Liver (tissue), 3 donors: ENCODE data around the gene SLC35C1.

Source experiments
- HNF4A ChIP-seq, 2 donors: conservative IDR thresholded peaks; 2 replicates each; pipeline ENCODE4 v1.6.1; 2016; ENCODE audit warnings: antibody characterized with exemption in 2 of 2, mild to moderate bottlenecking in 2 of 2
- RAD21 ChIP-seq, 2 donors: IDR thresholded peaks; 2 replicates each; pipeline ENCODE4 v1.6.1; 2016; ENCODE audit warnings: antibody characterized with exemption in 2 of 2, mild to moderate bottlenecking in 2 of 2
- TAF1 ChIP-seq: conservative IDR thresholded peaks from 2 replicates; pipeline ENCODE4 v1.6.1; 2016; ENCODE audit warnings: antibody characterized with exemption, mild to moderate bottlenecking
- YY1 ChIP-seq: IDR thresholded peaks from 2 replicates; pipeline ENCODE4 v1.6.1; 2016; ENCODE audit warnings: antibody characterized with exemption, mild to moderate bottlenecking
- TF ChIP-seq, protein P1 (sequence below): IDR thresholded peaks from 2 replicates; pipeline ENCODE4 v1.6.1; 2016; ENCODE audit warnings: antibody characterized with exemption
- TF ChIP-seq, protein P2 (sequence below): fragments of 150-350 bp; IDR thresholded peaks from 2 replicates; pipeline ENCODE4 v1.5.1; 2017; ENCODE audit warnings: improper control_type of control experiment, low read depth, low read length; ENCODE audit not compliant: missing input control
- TF ChIP-seq, protein P3 (sequence below): IDR thresholded peaks from 2 replicates; pipeline ENCODE4 v1.6.1; 2016; ENCODE audit warnings: antibody characterized with exemption
- TF ChIP-seq, protein P4 (sequence below): IDR thresholded peaks from 2 replicates; pipeline ENCODE4 v1.6.1; 2016; ENCODE audit warnings: antibody characterized with exemption, mild to moderate bottlenecking
- donor health status: healthy.
- donor health status: healthy.

DNA sequence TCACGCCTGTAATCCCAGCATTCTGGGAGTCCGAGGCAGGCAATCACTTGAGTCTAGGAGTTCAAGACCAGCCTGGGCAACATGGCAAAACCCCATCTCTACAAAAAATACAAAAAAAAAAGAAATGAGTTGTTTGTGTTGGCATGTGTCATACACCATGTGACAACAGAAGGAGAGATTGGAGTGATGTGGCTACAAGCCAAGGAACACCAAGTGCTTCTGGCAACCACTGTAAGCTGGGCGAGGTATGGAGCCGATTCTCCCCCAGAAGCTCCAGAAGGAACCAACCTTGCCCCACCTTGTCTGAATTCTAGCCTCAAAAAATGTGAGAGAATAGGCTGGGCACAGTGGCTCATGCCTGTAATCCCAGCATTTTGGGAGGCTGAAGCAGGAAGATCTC lies 39.1 kb upstream of the SLC35C1 start:
- TF ChIP-seq, protein P1, sequence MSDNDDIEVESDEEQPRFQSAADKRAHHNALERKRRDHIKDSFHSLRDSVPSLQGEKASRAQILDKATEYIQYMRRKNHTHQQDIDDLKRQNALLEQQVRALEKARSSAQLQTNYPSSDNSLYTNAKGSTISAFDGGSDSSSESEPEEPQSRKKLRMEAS = no peak
- no peak for TF ChIP-seq HNF4A (conservative IDR thresholded peaks at IDR 0.05)
- TF ChIP-seq, protein P2, sequence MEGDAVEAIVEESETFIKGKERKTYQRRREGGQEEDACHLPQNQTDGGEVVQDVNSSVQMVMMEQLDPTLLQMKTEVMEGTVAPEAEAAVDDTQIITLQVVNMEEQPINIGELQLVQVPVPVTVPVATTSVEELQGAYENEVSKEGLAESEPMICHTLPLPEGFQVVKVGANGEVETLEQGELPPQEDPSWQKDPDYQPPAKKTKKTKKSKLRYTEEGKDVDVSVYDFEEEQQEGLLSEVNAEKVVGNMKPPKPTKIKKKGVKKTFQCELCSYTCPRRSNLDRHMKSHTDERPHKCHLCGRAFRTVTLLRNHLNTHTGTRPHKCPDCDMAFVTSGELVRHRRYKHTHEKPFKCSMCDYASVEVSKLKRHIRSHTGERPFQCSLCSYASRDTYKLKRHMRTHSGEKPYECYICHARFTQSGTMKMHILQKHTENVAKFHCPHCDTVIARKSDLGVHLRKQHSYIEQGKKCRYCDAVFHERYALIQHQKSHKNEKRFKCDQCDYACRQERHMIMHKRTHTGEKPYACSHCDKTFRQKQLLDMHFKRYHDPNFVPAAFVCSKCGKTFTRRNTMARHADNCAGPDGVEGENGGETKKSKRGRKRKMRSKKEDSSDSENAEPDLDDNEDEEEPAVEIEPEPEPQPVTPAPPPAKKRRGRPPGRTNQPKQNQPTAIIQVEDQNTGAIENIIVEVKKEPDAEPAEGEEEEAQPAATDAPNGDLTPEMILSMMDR = no peak
- TF ChIP-seq, protein P3, sequence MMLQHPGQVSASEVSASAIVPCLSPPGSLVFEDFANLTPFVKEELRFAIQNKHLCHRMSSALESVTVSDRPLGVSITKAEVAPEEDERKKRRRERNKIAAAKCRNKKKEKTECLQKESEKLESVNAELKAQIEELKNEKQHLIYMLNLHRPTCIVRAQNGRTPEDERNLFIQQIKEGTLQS = no peak
- no peak for TF ChIP-seq RAD21 (IDR thresholded peaks at IDR 0.05)
- no peak for TF ChIP-seq TAF1
- TF ChIP-seq, protein P4, sequence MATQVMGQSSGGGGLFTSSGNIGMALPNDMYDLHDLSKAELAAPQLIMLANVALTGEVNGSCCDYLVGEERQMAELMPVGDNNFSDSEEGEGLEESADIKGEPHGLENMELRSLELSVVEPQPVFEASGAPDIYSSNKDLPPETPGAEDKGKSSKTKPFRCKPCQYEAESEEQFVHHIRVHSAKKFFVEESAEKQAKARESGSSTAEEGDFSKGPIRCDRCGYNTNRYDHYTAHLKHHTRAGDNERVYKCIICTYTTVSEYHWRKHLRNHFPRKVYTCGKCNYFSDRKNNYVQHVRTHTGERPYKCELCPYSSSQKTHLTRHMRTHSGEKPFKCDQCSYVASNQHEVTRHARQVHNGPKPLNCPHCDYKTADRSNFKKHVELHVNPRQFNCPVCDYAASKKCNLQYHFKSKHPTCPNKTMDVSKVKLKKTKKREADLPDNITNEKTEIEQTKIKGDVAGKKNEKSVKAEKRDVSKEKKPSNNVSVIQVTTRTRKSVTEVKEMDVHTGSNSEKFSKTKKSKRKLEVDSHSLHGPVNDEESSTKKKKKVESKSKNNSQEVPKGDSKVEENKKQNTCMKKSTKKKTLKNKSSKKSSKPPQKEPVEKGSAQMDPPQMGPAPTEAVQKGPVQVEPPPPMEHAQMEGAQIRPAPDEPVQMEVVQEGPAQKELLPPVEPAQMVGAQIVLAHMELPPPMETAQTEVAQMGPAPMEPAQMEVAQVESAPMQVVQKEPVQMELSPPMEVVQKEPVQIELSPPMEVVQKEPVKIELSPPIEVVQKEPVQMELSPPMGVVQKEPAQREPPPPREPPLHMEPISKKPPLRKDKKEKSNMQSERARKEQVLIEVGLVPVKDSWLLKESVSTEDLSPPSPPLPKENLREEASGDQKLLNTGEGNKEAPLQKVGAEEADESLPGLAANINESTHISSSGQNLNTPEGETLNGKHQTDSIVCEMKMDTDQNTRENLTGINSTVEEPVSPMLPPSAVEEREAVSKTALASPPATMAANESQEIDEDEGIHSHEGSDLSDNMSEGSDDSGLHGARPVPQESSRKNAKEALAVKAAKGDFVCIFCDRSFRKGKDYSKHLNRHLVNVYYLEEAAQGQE = no peak
- no peak for TF ChIP-seq YY1
